Left lung (tissue), 10 donors: Measurements from ENCODE around the gene NOC3L. TPM values are rescaled to one million over a fixed set of nuclear protein-coding genes. Genes with fewer than 3 reads are reported as not detected.

ENCODE experiments used
- ATAC-seq: fragments of 200-7000 bp; cut with Tn5 transposase; one replicate; pipeline ENCODE4 v1.9.1; 2020; ENCODE audit warnings: moderate library complexity
- DNase-seq, 4 donors: peaks; one replicate each; pipeline ENCODE4 v3.0.0-alpha.2; 2013 to 2020
- H3K27ac ChIP-seq, 2 donors: fragments of 200-600 bp; sonication (generic) in 1 of 2; one replicate each; pipeline versions ENCODE4 v1.5.0 to v1.8.0; 2020 to 2021
- H3K27me3 ChIP-seq, 2 donors: fragments of 200-600 bp; sonication (generic) in 1 of 2; one replicate each; pipeline versions ENCODE4 v1.5.0 to v1.8.0; 2020 to 2021
- H3K36me3 ChIP-seq, 2 donors: fragments of 200-600 bp; sonication (generic) in 1 of 2; one replicate each; pipeline versions ENCODE4 v1.5.0 to v1.8.0; 2020 to 2021
- H3K4me1 ChIP-seq, 2 donors: fragments of 200-600 bp; one replicate each; pipeline ENCODE4 v1.8.0; 2021
- H3K4me3 ChIP-seq, 2 donors: fragments of 200-600 bp; sonication (generic) in 1 of 2; one replicate each; pipeline versions ENCODE4 v1.5.0 to v1.8.0; 2020 to 2021; ENCODE audit warnings: mild to moderate bottlenecking in 1 of 2
- H3K9me3 ChIP-seq, 2 donors: fragments of 200-600 bp; sonication (generic) in 1 of 2; one replicate each; pipeline versions ENCODE4 v1.5.0 to v1.8.0; 2020 to 2021
- intact Hi-C, 2 donors: fragments of 100-400 bp; cut with DNase I; formaldehyde crosslinking; loops; one replicate each; pipeline versions ENCODE4 v1.11.2 to v1.14.2; 2022
- polyA plus RNA-seq, 6 donors: library from polyadenylated mRNA; unstranded; fragments of 120-200 nt; gene quantifications; one replicate each; pipeline ENCODE4 v1.2.1, GENCODE V29; 2013; ENCODE audit not compliant: insufficient read length in 6 of 6
- total RNA-seq, 2 donors: library from RNA; stranded (reverse); fragmentation: NEBNext Ultra II Directional; extraction: Animal tissue kit (Norgen Biotek cat#: 25700); gene quantifications; one replicate each; pipeline ENCODE4 v1.2.1, GENCODE V29; 2021
- TF ChIP-seq, protein P1 (sequence below), 2 donors: fragments of 200-600 bp; sonication (generic) in 1 of 2; IDR thresholded peaks; one replicate each; pipeline versions ENCODE4 v1.5.0 to v1.8.0; 2021; ENCODE audit warnings: antibody characterized with exemption in 2 of 2
- donor health status: DM: no; HTN: yes; CAD: no.
- donor health status: DM: no; HTN: no; CAD: no.

The NOC3L gene
- total and polyA plus RNA-seq, 8 donors, result 13.7 to 30.5 (median 27.1) TPM

DNA sequence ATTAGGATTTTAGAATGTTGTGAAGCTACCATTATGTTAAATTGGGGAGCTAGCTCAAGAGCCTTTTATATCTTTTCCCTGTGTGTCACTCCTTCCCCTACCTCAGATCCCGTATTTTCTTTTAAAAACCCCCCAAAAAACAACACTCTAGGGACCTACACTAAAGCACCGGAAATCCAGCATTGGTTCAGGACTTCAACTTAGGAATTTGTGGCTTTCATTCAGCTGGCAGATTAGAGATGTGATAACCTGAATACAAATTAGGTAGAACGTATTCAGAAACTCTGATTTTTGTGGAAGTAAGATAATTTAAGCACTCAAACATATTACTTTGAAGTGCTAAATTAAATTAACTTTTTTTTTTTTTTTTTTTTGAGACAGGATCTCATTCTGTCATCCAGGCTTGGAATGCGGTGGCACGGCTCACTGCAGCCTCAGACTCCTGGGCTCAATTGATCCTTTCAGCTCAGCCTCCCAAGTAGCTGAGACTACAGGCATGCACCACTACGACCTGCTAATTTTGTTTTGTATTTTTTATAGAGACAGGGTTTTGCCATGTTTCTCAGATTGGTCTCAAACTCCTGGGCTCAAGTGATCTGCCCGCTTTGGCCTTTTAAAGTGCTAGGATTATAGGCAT, 46.4 kb upstream of the NOC3L start:
- ATAC-seq (no peak), DNase-seq (no peak)
- TF ChIP-seq, protein P1, sequence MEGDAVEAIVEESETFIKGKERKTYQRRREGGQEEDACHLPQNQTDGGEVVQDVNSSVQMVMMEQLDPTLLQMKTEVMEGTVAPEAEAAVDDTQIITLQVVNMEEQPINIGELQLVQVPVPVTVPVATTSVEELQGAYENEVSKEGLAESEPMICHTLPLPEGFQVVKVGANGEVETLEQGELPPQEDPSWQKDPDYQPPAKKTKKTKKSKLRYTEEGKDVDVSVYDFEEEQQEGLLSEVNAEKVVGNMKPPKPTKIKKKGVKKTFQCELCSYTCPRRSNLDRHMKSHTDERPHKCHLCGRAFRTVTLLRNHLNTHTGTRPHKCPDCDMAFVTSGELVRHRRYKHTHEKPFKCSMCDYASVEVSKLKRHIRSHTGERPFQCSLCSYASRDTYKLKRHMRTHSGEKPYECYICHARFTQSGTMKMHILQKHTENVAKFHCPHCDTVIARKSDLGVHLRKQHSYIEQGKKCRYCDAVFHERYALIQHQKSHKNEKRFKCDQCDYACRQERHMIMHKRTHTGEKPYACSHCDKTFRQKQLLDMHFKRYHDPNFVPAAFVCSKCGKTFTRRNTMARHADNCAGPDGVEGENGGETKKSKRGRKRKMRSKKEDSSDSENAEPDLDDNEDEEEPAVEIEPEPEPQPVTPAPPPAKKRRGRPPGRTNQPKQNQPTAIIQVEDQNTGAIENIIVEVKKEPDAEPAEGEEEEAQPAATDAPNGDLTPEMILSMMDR (IDR thresholded peaks at IDR 0.05), result no peak
- Histone ChIP-seq H3K27ac (no peak overlapping the region), H3K4me1 (peaks cover 7 to 15% of the 10 kb centered on the region in 2 donors), H3K4me3 (no peak overlapping the region), H3K27me3 (peaks cover 0 to 12% of the 10 kb centered on the region in 2 donors), H3K9me3 (no peaks in the 10 kb centered on the region), H3K36me3 (no peaks in the 10 kb centered on the region)
- intact Hi-C loops, result no loop called here

- H3K4me1 ChIP-seq, result peaks cover 9 to 18% of the 10 kb centered on the region in 2 donors
- H3K4me3 ChIP-seq, result no peak overlapping the region
- ATAC-seq, result no peak
- TF ChIP-seq, protein P1 (IDR thresholded peaks at IDR 0.05), result no peak
- intact Hi-C loops, result no loop called here
- peaks cover 0 to 27% of the 10 kb centered on the region in 2 donors for H3K27me3 ChIP-seq
- H3K27ac ChIP-seq, result no peak overlapping the region
- H3K9me3 ChIP-seq, result no peaks in the 10 kb centered on the region
- no peak for DNase-seq
- no peaks in the 10 kb centered on the region for H3K36me3 ChIP-seq
Observed at GRCh38 chr10:94407668-94408067, 44.9 kb upstream of the NOC3L start.

- Histone ChIP-seq H3K9me3 (no peaks in the 10 kb centered on the region), H3K27me3 (peaks cover 0 to 48% of the 10 kb centered on the region in 2 donors), H3K4me3 (no peak overlapping the region), H3K4me1 (peaks cover 9 to 18% of the 10 kb centered on the region in 2 donors), H3K27ac (no peak overlapping the region), H3K36me3 (no peaks in the 10 kb centered on the region)
- ATAC-seq (no peak), DNase-seq (no peak)
- intact Hi-C loops, result no loop called here
- TF ChIP-seq, protein P1 (IDR thresholded peaks at IDR 0.05), result no peak
Observed at GRCh38 chr10:94405406-94405805, 42.7 kb upstream of the NOC3L start.

- peak in 3 of 4 donors; percentile 67 to 76 (median 76) for DNase-seq
- Histone ChIP-seq H3K9me3 (no peaks in the 10 kb centered on the region), H3K4me1 (peaks cover 9 to 18% of the 10 kb centered on the region in 2 donors), H3K36me3 (no peaks in the 10 kb centered on the region), H3K27me3 (peaks cover 0 to 65% of the 10 kb centered on the region in 2 donors), H3K27ac (peak overlapping the region; percentile 94 to 97), H3K4me3 (peak overlapping the region; percentile 66 to 90)
- intact Hi-C loops, result no loop called here
- TF ChIP-seq, protein P1 (IDR thresholded peaks at IDR 0.05), result no peak
- peak; percentile 65 for ATAC-seq
Observed at GRCh38 chr10:94403380-94404213, 40.9 kb upstream of the NOC3L start.

DNA sequence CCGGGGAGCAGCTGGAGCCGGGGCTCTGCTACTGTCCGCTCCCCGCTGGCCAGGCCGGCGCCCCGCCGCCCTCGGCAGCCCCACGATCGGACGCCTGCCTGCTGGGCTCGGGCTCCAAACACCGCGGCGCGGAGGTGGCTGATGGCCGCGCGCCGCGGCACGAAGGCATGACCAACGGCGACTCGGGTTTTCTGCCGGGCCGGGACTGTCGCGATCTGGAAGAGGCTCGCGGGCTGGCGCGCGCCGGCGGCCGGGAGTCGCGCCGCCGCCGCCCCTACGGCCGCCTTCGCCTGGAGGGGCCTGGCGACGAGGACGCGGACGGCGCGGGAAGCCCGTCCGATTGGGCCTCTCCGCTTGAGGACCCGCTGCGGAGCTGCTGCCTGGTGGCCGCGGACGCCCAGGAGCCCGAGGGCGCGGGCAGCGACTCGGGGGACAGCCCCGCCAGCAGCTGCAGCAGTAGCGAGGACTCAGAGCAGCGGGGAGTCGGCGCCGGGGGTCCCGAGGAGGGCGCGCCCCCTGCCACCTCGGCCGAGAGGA, 40.2 kb upstream of the NOC3L start:
- ATAC-seq (peak; percentile 46), DNase-seq (peak in 3 of 4 donors; percentile 38 to 86 (median 44))
- H3K4me1 ChIP-seq, result peaks cover 9 to 18% of the 10 kb centered on the region in 2 donors
- no peaks in the 10 kb centered on the region for H3K36me3 ChIP-seq
- intact Hi-C loops, result no loop called here
- H3K9me3 ChIP-seq, result no peaks in the 10 kb centered on the region
- peak overlapping the region; percentile 66 to 90 for H3K4me3 ChIP-seq
- TF ChIP-seq, protein P1 (IDR thresholded peaks at IDR 0.05), result no peak
- peaks cover 0 to 70% of the 10 kb centered on the region in 2 donors for H3K27me3 ChIP-seq
- peak overlapping the region; percentile 94 to 97 for H3K27ac ChIP-seq
